GM21576 (cell line): ENCODE data around the gene ODC1.

ENCODE experiments used
- ATAC-seq: cut with Tn5 transposase; IDR thresholded peaks from one replicate; pipeline ENCODE4 v1.9.1; 2021; ENCODE audit warnings: mild to moderate bottlenecking, moderate library complexity; ENCODE audit not compliant: unreplicated experiment

ODC1 gene

GRCh38 chr2:10434886-10435819, 13.0 kb downstream of the ODC1 start:
- ATAC-seq, result no peak

GRCh38 chr2:10433947-10434885, 13.9 kb downstream of the ODC1 start:
- ATAC-seq, result no peak

GRCh38 chr2:10433264-10433946, 14.7 kb downstream of the ODC1 start:
- ATAC-seq, result no peak

GRCh38 chr2:10432311-10433181, 15.6 kb downstream of the ODC1 start:
- ATAC-seq, result no peak

GRCh38 chr2:10431797-10432196, 16.3 kb downstream of the ODC1 start:
- no peak for ATAC-seq

GRCh38 chr2:10430886-10431622, 17.1 kb downstream of the ODC1 start:
- no peak for ATAC-seq

GRCh38 chr2:10428924-10429323, 19.2 kb downstream of the ODC1 start:
- no peak for ATAC-seq

- no peak for ATAC-seq
Measured at GRCh38 chr2:10428355-10428754, 19.8 kb downstream of the ODC1 start.

GRCh38 chr2:10427618-10427949, 20.5 kb downstream of the ODC1 start:
- ATAC-seq, result no peak

- ATAC-seq, result no peak
Measured at GRCh38 chr2:10426726-10427617, 21.2 kb downstream of the ODC1 start.

- ATAC-seq, result no peak
Measured at GRCh38 chr2:10425699-10426098, 22.4 kb downstream of the ODC1 start.

GRCh38 chr2:10424916-10425505, 23.1 kb downstream of the ODC1 start:
- no peak for ATAC-seq

- ATAC-seq, result no peak
Measured at GRCh38 chr2:10424051-10424450, 24.1 kb downstream of the ODC1 start.

- ATAC-seq, result no peak
Measured at GRCh38 chr2:10423400-10423774, 24.7 kb downstream of the ODC1 start.

GRCh38 chr2:10422732-10423399, 25.3 kb downstream of the ODC1 start:
- no peak for ATAC-seq

- ATAC-seq, result no peak
Measured at GRCh38 chr2:10422251-10422650, 25.9 kb downstream of the ODC1 start.

GRCh38 chr2:10419553-10420257, 28.4 kb downstream of the ODC1 start:
- ATAC-seq, result no peak
